DMS53 treated with DMSO at 0.1 percent for 48 hours (cell line): ENCODE measurements around the gene ACOXL.

ENCODE experiments used
- DNase-seq: peaks from one replicate; lab custom pipeline; 2025; ENCODE audit not compliant: unreplicated experiment; lab: John Stamatoyannopoulos, UW

Gene ACOXL

DNA sequence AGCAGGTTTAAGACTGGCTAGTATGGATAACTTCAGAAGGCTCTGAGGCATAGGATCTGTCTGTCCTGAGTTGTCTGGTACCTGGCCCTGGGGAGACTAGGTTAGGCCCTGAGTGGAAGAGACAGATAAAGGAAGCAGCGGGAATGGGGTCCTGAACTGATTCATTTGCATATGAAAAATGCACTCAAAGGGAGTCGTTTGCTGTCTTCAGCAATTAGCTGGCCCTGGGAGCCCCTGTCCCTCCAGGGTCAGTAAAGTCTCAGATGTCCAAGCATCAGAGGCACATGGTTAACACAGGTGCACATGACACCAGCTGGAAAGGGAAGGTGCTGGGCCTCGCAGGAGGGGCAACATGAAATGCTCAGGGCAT lies 172.4 kb downstream of the ACOXL start:
- no peak for DNase-seq

DNA sequence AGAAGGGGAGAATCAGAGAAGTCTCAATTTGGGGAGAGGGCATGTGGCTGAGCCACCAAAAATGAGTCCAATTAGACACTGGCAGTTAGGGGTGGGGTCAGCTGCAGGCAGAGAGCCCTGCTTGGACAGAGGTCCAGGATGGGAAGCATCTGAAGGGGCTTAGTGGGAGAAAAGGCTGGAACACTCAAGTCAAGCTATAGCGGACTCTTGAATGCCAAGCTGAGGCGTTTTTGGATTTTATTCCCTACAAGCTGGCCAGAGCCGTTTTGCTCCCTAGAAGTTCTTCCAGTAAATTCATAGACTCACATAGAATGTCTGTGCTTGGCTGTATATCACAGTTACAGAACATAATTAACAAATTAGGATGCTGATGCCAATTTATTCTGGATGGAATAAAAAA lies 172.8 kb downstream of the ACOXL start:
- DNase-seq: no peak

DNA sequence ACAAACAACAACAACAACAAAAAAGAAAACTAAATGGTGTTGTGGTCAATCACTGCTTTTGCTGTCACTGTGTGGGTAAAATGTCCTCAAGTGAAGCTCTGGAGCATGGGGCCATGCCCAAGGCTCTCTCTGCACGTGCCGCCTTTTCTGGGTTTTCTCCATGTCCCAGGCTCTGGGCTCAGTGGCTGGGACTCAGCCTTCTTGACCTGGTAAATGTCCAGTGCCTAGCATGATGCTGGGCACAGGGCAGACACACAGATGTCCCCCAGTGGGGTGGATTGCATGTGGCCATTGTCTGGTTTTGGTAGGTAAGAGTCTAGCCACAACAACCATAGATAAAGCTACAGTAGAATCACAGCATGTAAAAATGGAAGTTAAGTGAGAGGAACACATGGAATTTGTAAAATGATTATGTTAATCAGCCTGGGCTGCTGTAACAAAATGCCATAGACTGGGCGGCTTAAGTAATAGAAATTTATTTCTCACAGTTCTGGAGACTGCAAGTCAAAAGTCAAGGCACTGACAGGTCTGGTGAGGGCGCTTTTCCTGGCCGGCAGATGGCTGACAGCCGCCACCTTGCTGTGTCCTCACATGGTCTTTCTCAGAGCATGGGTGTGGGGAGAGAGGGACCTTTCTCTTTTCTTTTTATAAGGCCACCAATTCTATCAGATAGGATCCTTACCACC lies 174.4 kb downstream of the ACOXL start:
- DNase-seq: no peak

DNA sequence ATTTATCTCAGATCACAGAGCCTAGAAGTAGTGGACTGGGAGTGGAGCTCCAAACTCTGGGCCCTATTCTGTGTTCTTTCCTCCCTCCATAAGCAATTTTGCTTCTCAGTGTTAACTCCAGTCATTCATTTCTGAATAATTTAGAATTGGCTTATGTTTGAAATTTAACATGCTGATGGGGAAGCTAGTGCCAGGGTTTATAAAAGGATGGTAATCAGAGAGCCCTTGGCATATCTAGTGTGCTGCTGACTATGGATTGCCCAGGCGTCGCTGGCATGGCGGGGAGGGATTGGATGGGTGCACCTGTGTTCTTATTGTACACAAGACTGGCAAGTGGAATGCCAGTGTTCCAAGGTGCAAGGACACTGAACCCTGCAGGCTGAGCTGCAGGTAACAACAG lies 177.1 kb downstream of the ACOXL start:
- DNase-seq: no peak

DNA sequence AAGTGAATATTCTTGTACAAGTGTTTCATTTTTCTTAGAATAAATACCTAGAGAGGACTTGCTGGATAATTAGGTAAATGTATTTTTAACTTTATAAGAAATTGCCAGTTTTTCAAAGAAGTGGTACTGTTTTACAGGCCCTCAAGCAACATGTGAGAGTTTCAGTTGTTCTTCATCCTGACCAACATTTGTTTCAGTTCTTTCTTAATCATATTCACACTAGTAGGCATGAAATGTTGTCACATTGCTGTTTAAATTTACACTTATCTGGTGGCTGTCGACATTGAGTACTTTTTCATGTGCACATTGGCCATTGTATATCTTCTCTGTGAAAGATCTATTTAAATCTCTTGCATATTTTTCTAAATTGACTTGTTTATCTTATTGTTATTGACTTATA lies 178.1 kb downstream of the ACOXL start:
- no peak for DNase-seq

DNA sequence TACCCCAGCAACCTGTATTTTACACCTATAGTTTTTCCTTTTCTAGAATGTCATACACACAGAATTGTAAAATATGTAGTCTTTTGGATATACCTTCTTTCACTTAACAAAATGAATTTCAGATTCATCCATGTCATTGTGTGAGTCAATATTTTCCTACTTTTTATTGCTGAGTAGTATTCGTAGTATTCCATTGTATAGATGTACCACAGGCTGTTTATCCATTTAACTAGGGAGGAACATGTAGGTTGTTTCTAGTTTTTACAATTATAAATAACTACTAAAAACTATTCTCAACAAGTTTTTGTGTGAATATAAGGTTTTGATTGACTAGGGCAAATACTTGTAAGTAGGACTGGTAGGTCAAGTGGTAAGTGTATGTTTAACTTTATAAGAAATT lies 187.4 kb downstream of the ACOXL start:
- DNase-seq: no peak

DNA sequence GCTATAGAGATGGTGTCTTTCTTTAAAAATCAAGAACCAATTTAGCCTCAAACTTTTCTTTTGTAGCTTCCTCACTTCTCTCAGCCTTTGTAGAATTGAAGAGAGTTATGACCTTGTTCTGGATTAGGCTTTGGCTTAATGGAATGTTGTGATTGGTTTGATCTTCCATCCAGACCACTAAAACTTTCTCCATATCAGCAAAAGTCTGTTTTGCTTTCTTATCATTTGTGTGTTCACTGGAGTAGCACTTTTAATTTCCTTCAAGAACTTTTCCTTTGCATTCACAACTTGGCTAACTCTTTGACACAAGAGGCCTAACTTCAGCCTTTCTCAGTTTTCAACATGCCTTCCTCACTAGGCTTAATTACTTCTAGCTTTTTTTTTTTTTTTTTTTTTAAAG lies 193.1 kb downstream of the ACOXL start:
- DNase-seq: no peak

DNA sequence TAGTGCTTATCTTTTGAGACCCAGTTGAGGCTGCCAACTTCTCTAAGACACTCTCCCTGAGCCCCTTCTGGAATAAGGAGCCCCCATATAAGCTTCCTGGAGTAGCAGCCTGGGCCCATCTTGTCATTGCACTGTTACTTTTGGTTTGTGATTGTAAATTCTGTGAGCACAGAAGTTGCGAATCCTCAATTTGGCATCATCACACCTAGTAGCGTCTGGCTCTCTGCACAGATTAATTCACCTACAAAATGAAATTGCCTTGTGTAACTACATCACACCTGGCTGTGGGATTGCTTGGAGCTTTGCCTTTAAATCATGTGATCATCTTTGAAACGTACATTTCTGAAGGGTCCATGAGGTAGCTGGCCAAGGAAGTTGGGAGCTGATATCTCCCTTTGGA lies 195.2 kb downstream of the ACOXL start:
- no peak for DNase-seq

DNA sequence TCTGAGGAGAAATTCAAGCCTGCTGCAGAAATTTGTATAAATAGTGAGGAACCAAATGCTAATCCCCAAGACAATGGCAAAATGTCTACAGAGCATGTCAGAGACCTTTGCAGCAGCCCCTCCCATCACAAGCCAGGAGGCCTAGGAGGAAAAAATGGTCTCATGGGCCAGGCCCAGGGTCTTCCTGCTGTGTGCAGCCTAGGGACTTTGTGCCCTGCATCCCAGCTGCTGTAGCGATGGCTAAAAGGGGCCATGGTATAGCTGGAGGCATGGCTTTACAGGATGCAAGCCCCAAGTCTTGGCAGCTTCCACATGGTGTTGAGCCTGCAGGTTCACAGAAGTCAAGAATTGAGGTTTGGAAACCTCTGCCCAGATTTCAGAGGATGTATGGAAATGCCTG lies 197.2 kb downstream of the ACOXL start:
- DNase-seq: no peak

DNA sequence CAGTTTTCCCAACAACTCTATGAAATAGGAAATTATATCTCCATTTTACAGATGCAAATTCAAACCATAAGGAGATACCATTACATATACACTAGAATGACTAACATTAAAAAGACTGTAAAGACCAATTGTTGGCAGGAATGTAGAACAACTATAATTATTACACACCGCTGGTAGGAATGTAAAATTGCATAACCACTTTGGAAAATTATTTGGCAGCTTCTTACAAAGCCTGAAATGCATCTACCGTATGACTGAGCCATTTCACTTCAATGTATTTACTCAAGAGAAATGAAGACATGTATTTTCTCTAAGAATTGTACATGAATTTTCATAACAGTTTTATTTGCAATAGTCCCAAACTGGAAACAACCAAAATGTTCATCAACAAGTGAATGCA lies 199.3 kb downstream of the ACOXL start:
- DNase-seq: no peak

DNA sequence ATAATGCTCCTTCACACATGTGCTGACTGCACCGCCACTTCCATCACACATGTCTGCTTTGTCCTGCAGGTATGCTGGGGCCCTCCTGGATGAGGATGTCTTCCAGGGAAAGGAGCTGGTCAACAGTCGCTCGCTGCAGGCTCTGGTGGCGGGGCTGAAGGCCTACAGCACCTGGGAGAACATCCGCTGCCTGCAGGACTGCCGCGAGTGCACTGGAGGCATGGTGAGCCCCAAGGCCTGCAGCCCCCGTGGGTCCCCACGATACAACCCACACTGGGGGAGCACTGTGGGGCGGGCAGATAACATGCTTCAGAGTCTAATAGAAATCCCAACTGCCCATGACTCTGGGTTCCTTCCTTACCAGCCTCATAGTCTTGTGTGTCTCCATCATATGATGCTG lies 201.0 kb downstream of the ACOXL start:
- DNase-seq: no peak

DNA sequence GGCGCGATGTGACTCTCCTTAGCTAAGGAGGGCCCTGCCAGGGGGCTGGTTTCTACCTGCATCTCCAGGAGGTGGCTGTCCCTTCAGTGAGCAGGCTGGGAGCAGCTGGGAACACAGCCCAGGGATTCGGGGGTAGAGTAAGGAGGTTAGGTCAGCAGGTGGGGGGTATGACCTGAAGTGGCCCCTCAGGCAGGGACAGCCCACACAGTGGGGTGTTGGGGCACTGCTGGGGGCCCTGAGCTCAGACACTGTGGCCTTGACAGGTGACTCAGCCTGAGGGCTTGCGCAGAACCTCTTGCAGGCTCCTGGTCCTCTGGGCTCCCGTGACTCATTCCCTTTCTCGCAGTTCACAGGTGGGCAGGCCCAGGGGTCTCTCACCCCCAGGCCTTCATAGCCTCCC lies 202.6 kb downstream of the ACOXL start:
- no peak for DNase-seq

DNA sequence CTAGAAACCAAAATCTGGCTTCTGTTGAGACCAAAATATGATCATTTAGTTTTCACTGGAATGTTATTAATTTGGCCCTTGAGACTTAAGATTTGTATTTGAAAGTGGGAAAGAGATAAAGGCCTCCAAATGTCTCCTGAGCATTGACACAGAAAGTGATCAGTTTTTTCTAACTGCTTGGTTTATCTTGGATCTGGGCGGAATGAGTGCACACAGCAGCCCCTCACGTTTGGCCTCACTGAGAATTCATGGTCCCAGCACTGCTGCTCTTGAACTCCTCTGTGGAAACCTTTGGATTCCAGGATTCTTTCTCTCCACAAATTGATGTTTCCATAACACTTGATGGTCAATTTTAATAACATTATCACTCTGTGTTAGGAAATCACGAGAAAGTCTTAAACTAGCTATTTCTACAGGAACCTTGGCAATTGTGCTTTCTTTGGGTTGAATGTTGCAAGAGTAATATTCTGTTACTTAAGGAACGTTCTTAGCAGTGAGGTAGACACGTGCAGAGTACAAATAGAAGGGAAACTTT lies 208.1 kb downstream of the ACOXL start:
- no peak for DNase-seq

DNA sequence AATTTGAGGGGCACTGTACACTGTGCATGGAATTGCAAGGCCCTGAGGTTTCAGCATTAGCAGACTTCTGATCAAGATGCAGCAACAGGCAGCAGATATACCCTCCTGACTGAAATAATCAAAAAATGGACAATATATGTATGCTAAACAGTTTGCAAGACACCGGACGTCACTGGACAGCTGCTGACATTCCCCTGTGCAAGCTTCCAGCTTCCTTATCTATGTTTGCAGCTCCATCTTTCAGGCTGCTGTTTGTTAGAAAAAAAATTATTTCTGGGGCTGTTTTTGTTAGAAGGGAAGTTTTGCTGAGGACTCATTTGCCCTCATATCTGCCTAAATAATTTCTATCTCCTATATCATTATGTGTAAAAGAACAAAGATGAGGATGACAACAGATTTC lies 208.9 kb downstream of the ACOXL start:
- no peak for DNase-seq

DNA sequence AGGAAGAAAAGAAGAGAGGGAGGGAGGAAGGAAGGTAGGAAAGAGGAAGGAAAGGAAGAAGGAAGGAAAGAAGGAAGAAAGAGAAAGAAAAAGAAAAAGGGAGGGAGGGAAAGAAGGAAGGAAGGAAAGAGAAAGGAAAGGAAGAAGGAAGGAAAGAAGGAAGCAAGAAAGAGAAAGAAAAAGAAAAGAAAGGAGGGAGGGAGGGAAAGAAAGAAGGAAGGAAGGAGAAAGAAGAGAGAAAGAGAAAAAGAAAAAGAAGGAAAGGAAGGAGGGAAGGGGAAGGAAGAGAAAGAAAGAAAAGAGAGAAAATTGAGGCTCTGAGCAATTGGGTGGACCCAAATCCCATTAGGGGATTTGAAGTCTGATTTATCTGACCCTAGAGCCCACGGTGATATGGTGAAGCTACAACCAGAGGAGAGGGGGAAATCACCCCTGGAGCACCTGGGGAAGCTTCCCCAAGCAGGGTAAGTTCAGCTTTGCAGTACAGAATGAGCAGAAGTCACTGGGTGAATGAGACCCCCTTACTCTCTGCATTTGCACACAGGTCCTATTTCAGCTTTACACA lies 210.8 kb downstream of the ACOXL start:
- no peak for DNase-seq

DNA sequence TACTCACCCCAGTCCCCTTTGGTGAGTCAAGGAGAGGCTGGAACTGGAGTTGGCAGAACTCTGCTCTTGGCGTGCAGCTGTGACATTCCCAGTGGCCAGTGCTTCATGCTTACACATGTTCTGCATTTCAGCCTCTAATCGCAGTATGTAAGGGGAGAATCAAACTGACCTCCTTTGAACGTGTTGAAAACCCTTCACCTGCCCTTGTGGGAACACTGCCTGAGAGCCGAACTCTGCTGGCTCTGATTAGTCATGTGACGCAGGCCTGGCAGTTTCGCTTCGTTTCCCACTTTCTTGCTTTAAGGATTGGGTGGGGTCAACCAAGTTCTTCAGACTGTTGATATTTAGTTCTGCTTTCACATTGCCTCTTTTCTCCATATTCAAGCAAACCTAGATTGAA lies 214.5 kb downstream of the ACOXL start:
- DNase-seq: no peak

DNA sequence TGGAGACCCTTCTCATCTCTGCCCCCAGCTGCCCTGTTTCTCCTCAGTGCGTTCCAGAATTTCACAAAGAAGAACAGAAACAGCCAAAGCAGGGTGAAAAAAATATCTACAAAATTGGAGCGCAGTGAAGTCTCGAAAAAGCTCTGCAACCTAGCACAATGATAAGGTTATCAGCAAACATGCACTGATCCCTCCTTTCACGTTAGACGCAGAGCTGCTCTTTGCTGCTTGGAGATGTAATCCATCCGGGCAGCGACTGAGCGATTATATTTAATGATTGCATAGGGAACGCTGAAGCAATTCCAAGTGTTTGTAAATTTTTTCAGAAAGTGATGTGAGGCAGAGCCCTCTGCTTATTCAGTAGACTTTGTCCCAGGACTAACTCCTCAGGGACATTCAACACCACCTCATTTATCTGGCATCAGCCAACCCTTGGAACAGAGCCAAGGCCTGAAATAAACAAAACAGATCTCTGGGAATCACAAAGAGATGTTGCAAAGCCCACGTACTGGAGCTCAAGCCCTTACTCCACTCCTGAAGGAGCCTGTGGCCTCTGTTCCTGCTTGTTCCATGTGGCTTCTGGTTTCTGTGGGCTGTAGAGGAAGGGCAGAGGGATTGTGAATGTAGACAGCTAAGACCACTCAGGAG lies 215.8 kb downstream of the ACOXL start:
- no peak for DNase-seq

DNA sequence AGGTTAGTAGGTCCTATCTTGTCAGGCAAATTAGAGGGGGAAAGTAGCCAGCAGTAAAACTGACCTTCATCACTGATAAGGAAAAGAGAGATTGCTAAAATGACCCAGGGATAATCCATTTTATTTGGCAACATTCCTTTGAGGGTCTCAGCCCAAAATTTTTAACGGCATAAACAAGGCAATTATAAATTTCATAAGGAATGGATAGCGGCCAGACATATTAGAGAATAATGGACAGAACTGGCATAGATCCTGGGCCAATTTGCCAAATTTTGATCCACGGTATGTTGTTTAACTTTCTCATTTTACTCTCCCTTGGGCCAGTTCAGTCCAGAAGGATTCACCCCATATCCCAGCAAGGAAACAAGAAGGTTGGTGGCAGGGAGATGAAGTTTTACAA lies 217.9 kb downstream of the ACOXL start:
- DNase-seq: no peak

DNA sequence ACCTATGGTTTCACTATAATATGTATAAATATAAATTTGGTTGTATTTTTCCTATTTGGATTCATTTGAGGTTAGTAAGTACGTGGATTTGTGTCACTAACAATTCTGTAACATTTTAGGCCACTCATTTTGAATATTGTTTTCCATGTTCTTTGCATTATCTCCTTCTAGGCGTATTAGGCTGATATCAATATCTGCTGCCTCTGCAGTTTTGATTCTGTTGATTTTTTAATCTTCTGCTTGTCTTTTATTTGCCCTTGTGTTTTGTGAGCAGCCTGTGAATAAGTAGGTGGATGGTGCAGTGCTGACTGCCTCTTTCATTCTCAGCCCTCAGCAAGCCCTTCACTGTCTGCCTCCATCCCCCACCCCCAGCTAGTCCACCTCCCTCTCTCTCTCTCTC lies 222.7 kb downstream of the ACOXL start:
- no peak for DNase-seq

DNA sequence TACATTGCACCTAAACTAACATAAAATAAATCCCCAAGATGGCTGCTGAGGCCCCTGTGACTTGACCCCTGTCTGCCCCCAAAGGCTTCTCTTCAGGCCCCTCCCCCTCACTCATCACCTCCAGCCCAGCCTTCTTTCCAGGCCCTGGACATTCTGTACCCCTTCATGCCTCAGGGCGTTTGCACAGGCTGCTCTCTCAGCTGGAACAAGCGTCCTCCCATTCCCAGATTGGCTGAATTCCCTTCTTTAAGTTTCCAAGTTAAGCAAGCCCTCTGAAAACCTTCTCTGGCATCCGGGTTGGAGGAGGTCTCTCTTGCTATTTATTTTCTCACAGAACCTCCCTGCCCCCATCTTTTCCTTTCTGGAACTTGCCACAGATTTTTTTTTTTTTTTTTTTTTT lies 223.2 kb downstream of the ACOXL start:
- DNase-seq: no peak

DNA sequence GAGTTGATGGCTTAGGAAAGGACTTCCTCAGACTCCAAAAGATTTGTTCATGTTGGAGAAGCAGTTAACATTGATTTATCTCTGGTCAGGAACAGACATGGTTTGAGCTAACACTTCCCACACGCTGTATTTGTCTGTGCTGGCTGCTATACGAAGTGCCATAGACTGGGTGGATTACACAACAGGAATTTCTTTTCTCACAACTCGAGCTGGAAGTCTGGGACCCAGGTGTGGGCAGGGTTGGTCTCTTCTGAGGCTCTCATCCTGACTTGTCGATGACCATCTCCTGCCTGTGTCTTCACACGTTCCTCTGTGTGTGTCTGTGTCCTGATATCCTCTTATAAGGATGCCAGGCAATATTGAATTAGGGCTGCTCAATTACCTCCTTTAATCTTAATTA lies 224.9 kb downstream of the ACOXL start:
- no peak for DNase-seq

DNA sequence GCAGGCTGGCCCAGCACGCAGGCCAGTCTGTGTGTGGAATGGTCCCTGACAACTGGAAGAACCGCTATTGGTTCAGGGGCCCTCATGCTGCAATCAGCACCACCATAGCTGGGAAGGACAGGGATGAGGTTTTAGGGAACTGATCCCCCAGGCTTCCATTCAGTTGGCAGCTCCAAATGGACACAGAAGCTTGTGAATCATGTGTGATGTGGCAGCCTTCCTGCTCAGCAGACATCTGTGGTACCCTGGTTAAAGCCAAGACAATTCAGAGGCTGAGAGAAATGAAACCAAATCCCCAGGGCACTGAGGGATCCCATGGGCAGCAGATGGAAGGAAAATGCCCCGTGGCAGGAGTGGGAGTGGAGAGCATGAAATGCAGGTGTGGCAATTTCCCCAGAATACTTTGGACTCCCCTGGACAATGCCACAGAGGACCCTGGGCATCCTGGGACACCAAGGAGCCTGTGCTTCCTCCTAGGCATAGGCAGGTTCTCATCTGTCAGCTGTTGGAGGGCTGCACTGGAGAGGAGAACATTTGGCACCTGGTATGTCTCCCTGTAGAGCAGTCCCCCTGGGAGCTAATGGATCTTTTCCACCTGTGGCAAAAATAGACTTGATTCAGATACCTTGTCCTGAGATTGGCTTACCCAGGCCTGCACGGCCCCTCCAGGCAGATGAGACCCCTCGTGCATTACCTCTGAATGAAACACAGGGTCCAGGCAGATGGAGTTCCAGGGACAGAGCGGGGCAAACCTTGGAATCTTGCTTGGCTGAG lies 226.2 kb downstream of the ACOXL start:
- no peak for DNase-seq
